Smooth muscle cell (in vitro differentiated cells): Measurements from ENCODE around the gene NFKBIE. TPM values are rescaled to one million over a fixed set of nuclear protein-coding genes. Genes with fewer than 3 reads are reported as not detected.

Source experiments
- DNase-seq: peaks from one replicate; lab custom pipeline; 2025; ENCODE audit not compliant: unreplicated experiment; lab: John Stamatoyannopoulos, UW
- H2AFZ ChIP-seq: fragments of 200-600 bp; sonication (generic); 2 replicates; pipeline ENCODE4 v1.6.0; 2016; ENCODE audit warnings: antibody characterized with exemption, low read depth, mild to moderate bottlenecking
- H3F3A ChIP-seq: fragments of 200-600 bp; sonication (generic); 2 replicates; pipeline ENCODE4 v1.6.0; 2017; ENCODE audit warnings: antibody characterized with exemption, low read depth
- H3K27ac ChIP-seq: fragments of 200-600 bp; sonication (generic); 2 replicates; pipeline ENCODE4 v1.5.1; 2016; ENCODE audit warnings: low read depth, mild to moderate bottlenecking
- H3K27me3 ChIP-seq: fragments of 200-600 bp; sonication (generic); 2 replicates; pipeline ENCODE4 v1.6.1; 2016; ENCODE audit warnings: low read depth, mild to moderate bottlenecking
- H3K36me3 ChIP-seq: fragments of 200-600 bp; sonication (generic); 2 replicates; pipeline ENCODE4 v1.5.1; 2016; ENCODE audit warnings: low read depth
- H3K4me1 ChIP-seq: fragments of 200-600 bp; sonication (generic); 2 replicates; pipeline ENCODE4 v1.5.1; 2016; ENCODE audit warnings: low read depth
- H3K4me2 ChIP-seq: fragments of 200-600 bp; sonication (generic); 2 replicates; pipeline ENCODE4 v1.6.0; 2016; ENCODE audit warnings: mild to moderate bottlenecking
- H3K4me3 ChIP-seq: fragments of 200-600 bp; sonication (generic); 2 replicates; pipeline ENCODE4 v1.5.1; 2016; ENCODE audit warnings: mild to moderate bottlenecking
- H3K79me2 ChIP-seq: fragments of 200-600 bp; sonication (generic); 2 replicates; pipeline ENCODE4 v1.6.0; 2016; ENCODE audit warnings: low read depth, mild to moderate bottlenecking
- H3K9ac ChIP-seq: fragments of 200-600 bp; sonication (generic); 2 replicates; pipeline ENCODE4 v1.6.0; 2016; ENCODE audit warnings: low read depth
- H3K9me3 ChIP-seq: fragments of 200-600 bp; sonication (generic); replicated peaks from 2 replicates; pipeline ENCODE4 v1.5.1; 2016; ENCODE audit warnings: low read depth
- H4K20me1 ChIP-seq: fragments of 200-600 bp; sonication (generic); 2 replicates; pipeline ENCODE4 v1.6.0; 2016; ENCODE audit warnings: low read depth
- WGBS: methylation state at CpG from one replicate; pipeline ENCODE4 v1.1.7; 2016; ENCODE audit warnings: low lambda C conversion rate; 5-methylcytosine and 5-hydroxymethylcytosine counted together
- polyA plus RNA-seq: library from polyadenylated mRNA; unstranded; fragments of >200 nt; fragmentation: Nextera tagmentation; extraction: Ambion mirVana; gene quantifications from 2 replicates; pipeline ENCODE4 v1.2.1, GENCODE V29; 2016
- total RNA-seq: library from RNA; depleted of rRNA; stranded (reverse); fragments of >200 nt; gene quantifications from 2 replicates; pipeline ENCODE4 v1.2.3, GENCODE V29; 2014
- TF ChIP-seq, protein P1 (sequence below): fragments of 200-600 bp; sonication (generic); IDR thresholded peaks from 2 replicates; pipeline ENCODE4 v1.5.1; 2017; ENCODE audit warnings: borderline replicate concordance, mild to moderate bottlenecking, antibody characterized with exemption; ENCODE audit not compliant: insufficient read depth, poor library complexity, severe bottlenecking

NFKBIE gene
- total and polyA plus RNA-seq, 2 experiments from 2014 or later, result 7.0 to 12.3 TPM

DNA sequence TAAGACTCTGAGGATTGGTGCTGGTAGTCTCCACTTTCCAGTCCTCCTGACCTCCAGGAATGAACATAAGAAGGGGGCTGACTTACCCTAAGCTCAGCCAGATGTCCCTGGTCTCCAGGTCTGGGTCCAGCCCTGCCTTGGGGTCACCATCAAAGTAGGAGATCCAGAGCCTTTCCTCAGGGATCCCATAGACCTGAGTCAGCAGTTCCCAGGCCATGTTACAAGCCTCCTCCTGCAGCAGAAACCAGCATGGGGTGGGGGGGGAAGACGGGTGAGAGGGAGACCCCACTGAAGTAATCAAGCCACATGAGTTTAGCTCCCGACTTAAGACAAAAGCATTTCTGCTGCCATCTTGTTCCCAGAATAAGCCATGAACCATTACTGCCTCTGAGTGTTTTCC is 46.0 kb upstream of the NFKBIE start:
- Histone ChIP-seq H3K36me3 (no peaks in the 10 kb centered on the region), H3K27ac (no peak overlapping the region), H4K20me1 (no peaks in the 10 kb centered on the region), H3K4me3 (no peak overlapping the region), H3K9ac (no peak overlapping the region), H3K4me1 (peaks cover 5% of the 10 kb centered on the region), H3F3A (no peaks in the 10 kb centered on the region), H3K27me3 (no peaks in the 10 kb centered on the region), H2AFZ (no peak overlapping the region), H3K9me3 (no peaks in the 10 kb centered on the region), H3K4me2 (no peak overlapping the region), H3K79me2 (peaks cover 12% of the 10 kb centered on the region)
- TF ChIP-seq, protein P1, sequence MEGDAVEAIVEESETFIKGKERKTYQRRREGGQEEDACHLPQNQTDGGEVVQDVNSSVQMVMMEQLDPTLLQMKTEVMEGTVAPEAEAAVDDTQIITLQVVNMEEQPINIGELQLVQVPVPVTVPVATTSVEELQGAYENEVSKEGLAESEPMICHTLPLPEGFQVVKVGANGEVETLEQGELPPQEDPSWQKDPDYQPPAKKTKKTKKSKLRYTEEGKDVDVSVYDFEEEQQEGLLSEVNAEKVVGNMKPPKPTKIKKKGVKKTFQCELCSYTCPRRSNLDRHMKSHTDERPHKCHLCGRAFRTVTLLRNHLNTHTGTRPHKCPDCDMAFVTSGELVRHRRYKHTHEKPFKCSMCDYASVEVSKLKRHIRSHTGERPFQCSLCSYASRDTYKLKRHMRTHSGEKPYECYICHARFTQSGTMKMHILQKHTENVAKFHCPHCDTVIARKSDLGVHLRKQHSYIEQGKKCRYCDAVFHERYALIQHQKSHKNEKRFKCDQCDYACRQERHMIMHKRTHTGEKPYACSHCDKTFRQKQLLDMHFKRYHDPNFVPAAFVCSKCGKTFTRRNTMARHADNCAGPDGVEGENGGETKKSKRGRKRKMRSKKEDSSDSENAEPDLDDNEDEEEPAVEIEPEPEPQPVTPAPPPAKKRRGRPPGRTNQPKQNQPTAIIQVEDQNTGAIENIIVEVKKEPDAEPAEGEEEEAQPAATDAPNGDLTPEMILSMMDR, result no peak
- WGBS, result 95% methylated on average over 2 of the region's 2 CpGs
- no peak for DNase-seq

- H2AFZ ChIP-seq, result no peak overlapping the region
- H3K9ac ChIP-seq, result no peak overlapping the region
- no peaks in the 10 kb centered on the region for H4K20me1 ChIP-seq
- H3K27ac ChIP-seq, result no peak overlapping the region
- H3K4me1 ChIP-seq, result peaks cover 5% of the 10 kb centered on the region
- no peaks in the 10 kb centered on the region for H3F3A ChIP-seq
- no peak overlapping the region for H3K4me3 ChIP-seq
- H3K27me3 ChIP-seq, result no peaks in the 10 kb centered on the region
- no peaks in the 10 kb centered on the region for H3K9me3 ChIP-seq
- no peaks in the 10 kb centered on the region for H3K36me3 ChIP-seq
- H3K4me2 ChIP-seq, result no peak overlapping the region
- WGBS, result 94% methylated on average over 3 of the region's 3 CpGs
- no peak for DNase-seq
- peaks cover 12% of the 10 kb centered on the region for H3K79me2 ChIP-seq
- TF ChIP-seq, protein P1, result no peak
These were observed 44.9 kb upstream of the NFKBIE start for GRCh38 chr6:44310241-44310640.

GRCh38 chr6:44309631-44310030 is 44.3 kb upstream of the NFKBIE start:
- Histone ChIP-seq H3K9me3 (no peaks in the 10 kb centered on the region), H3K4me3 (no peak overlapping the region), H4K20me1 (no peaks in the 10 kb centered on the region), H3K27me3 (no peaks in the 10 kb centered on the region), H2AFZ (no peak overlapping the region), H3K79me2 (peaks cover 12% of the 10 kb centered on the region), H3K4me2 (no peak overlapping the region), H3K9ac (no peak overlapping the region), H3K4me1 (peaks cover 5% of the 10 kb centered on the region), H3F3A (no peaks in the 10 kb centered on the region), H3K27ac (no peak overlapping the region), H3K36me3 (no peaks in the 10 kb centered on the region)
- no peak for DNase-seq
- TF ChIP-seq, protein P1, result no peak

DNA sequence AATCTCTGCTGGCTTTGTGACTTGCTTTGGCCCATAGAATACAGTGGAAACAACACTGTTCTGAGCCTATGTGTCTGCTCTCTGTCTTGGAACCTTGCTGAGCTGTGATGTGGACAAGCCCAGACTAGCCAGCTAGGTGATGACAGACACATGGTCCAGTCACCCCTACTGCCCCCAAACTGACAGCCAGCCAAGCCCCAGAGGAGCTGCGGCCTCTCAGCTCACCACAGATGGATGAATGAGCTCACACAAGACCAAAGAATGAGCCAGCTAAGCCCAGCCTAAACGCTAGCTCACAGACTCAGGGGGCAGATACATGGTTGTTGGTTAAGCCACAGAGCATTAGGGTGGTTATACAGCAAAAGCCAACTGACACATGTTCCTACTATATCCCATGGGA is 43.7 kb upstream of the NFKBIE start:
- 75% methylated on average over 2 of the region's 2 CpGs for WGBS
- Histone ChIP-seq H3K36me3 (no peaks in the 10 kb centered on the region), H3K27me3 (no peaks in the 10 kb centered on the region), H3K4me2 (no peak overlapping the region), H3K9ac (no peak overlapping the region), H4K20me1 (no peaks in the 10 kb centered on the region), H3K79me2 (peaks cover 12% of the 10 kb centered on the region), H3K27ac (peak overlapping the region; percentile 16), H3K4me1 (peaks cover 5% of the 10 kb centered on the region), H3F3A (no peaks in the 10 kb centered on the region), H3K9me3 (no peaks in the 10 kb centered on the region), H2AFZ (no peak overlapping the region), H3K4me3 (no peak overlapping the region)
- TF ChIP-seq, protein P1, result no peak
- DNase-seq, result no peak
